Psoas muscle (tissue), 8 donors: ENCODE measurements around the gene TAOK3. TPM values are rescaled to one million over a fixed set of nuclear protein-coding genes. Genes with fewer than 3 reads are reported as not detected.

Experiments
- ATAC-seq, 4 donors: fragments of 200-7000 bp; cut with Tn5 transposase; one replicate each; pipeline ENCODE4 v1.9.1; 2020; ENCODE audit warnings: moderate library complexity in 3 of 4, mild to moderate bottlenecking in 2 of 4
- DNase-seq, 2 donors: peaks; one replicate each; pipeline ENCODE4 v3.0.0-alpha.2; 2020
- H3K27ac ChIP-seq: fragments of 200-600 bp; one replicate; pipeline ENCODE4 v1.8.0; 2022
- H3K27me3 ChIP-seq, 3 donors: fragments of 200-600 bp in 1 of 3; one replicate each; pipeline versions ENCODE4 v1.6.1 to v1.8.0; 2013 to 2022; ENCODE audit warnings: low read length in 2 of 3, mild to moderate bottlenecking in 2 of 3, moderate library complexity in 1 of 3; ENCODE audit not compliant: insufficient read depth in 3 of 3
- H3K36me3 ChIP-seq, 2 donors: fragments of 200-600 bp in 1 of 2; one replicate each; pipeline versions ENCODE4 v1.6.1 to v1.8.0; 2013 to 2022; ENCODE audit warnings: low read depth in 1 of 2, mild to moderate bottlenecking in 1 of 2, moderate library complexity in 1 of 2; ENCODE audit not compliant: insufficient read depth in 1 of 2
- H3K4me1 ChIP-seq: fragments of 200-600 bp; one replicate; pipeline ENCODE4 v1.8.0; 2022
- H3K4me3 ChIP-seq: fragments of 200-600 bp; one replicate; pipeline ENCODE4 v1.8.0; 2022; ENCODE audit warnings: mild to moderate bottlenecking
- H3K9me3 ChIP-seq: fragments of 200-600 bp; one replicate; pipeline ENCODE4 v1.8.0; 2022
- CTCF ChIP-seq: fragments of 200-600 bp; IDR thresholded peaks from one replicate; pipeline ENCODE4 v1.8.0; 2022; ENCODE audit warnings: antibody characterized with exemption
- WGBS, 3 donors: extraction: QIAGEN DNeasy Blood & Tissue Kit; methylation state at CpG; one replicate each; pipeline versions ENCODE4 v1.1.6 to v1.1.7; 2013; 5-methylcytosine and 5-hydroxymethylcytosine counted together
- intact Hi-C, 2 donors: fragments of 100-400 bp; cut with DNase I; formaldehyde crosslinking; loops; one replicate each; pipeline versions ENCODE4 v1.11.0 to v1.14.2; 2022
- polyA plus RNA-seq, 3 donors: library from polyadenylated mRNA; stranded (reverse); fragments of 200-250 nt; gene quantifications; one replicate each; pipeline ENCODE4 v1.2.3, GENCODE V29; 2013
- total RNA-seq, 4 donors: library from RNA; stranded (reverse); fragmentation: NEBNext Ultra II Directional in 2 of 4; extraction: Animal tissue kit (Norgen Biotek cat#: 25700) in 2 of 4; gene quantifications; one replicate each; pipeline versions ENCODE4 v1.2.1 to v1.2.4, GENCODE V29; 2021 to 2023
- donor health status: healthy with polysubstance abuse.
- donor health status: DM: no; HTN: no; CAD: no; lungs with moderate emphysema.
- donor health status: Bipolar disorder and iron deficiency.
- donor health status: healthy.
- donor health status: DM: yes; HTN: yes; CAD: no.
- donor health status: DM: no; HTN: no; CAD: no.
- donor health status: DM: no; HTN: no; CAD: no.
- donor health status: DM: yes; HTN: yes; CAD: no.

TAOK3 gene
- total and polyA plus RNA-seq, 7 donors: 6.5 to 22.2 (median 18.2) TPM

- Histone ChIP-seq H3K9me3 (no peaks in the 10 kb centered on the region), H3K4me1 (peaks cover 11% of the 10 kb centered on the region), H3K36me3 (peaks cover 22 to 99% of the 10 kb centered on the region in 2 donors), H3K27ac (no peak overlapping the region), H3K4me3 (no peak overlapping the region), H3K27me3 (no peaks in the 10 kb centered on the region)
- DNase-seq (no peak), ATAC-seq (no peak)
- intact Hi-C loops: no loop called here
- TF ChIP-seq CTCF: no peak
- 69 to 81% (median 80%) methylated on average over 2 of the region's 2 CpGs for WGBS, 3 donors
These were observed 25.8 kb upstream of the TAOK3 start for GRCh38 chr12:118398524-118398923.

DNA sequence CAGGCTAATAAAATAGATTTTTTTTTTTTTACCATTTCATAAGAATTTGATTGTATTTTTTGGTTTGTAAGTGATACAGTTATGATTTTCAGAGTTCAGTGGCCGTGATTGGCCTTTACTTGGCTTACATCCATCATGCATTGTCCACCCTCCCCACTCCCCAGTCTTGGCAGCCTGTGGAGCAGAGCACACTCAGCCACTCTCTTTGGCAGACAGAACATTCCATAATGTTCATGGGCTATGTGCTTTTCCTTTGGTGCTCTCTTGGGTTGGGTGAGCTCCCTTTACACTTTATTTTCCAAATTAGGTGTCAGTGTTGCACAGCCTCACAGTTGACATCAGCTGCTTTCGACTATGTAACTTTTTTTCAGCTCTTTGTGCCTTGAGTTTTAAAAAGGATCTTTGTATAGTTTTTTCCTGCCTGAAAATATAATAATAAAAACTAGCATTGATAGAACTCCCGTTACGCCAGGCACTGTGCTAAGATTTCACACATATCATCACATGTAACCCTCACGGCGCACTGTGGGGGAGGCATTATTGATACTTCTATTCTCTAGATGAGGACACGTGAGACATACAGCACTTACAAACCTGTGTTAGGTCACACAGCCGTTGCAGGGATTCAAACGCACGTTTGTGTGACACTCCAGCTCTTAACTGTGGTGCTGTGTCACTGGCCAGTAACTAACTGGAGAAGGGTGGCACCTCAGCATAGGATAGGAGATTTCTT is 25.2 kb upstream of the TAOK3 start:
- 75 to 79% (median 78%) methylated on average over 10 of the region's 10 CpGs for WGBS, 3 donors
- Histone ChIP-seq H3K9me3 (no peaks in the 10 kb centered on the region), H3K4me3 (no peak overlapping the region), H3K36me3 (peaks cover 17 to 99% of the 10 kb centered on the region in 2 donors), H3K27ac (no peak overlapping the region), H3K4me1 (peaks cover 12% of the 10 kb centered on the region), H3K27me3 (no peaks in the 10 kb centered on the region)
- no peak for DNase-seq
- TF ChIP-seq CTCF: no peak
- intact Hi-C loops: no loop called here
- ATAC-seq: no peak

DNA sequence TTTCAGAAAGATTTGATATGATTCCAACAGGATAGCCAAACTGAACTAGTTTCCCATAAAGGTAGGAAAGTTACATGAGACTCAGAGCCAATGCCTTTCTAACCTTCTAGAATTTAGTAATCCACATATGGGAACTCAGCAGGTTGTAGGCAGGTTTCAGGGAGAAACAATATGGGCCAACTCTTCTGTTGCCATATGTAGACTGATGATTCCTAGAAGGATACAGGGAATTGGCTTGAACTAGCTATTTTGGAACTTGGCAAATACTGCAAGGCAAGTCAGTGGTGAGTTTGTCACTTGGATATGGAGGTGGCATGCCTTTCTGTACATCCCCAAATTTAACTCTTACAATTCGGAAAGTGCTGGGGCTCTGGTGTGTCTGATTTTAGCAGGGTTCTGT is 19.1 kb upstream of the TAOK3 start:
- Histone ChIP-seq H3K4me1 (peaks cover 8% of the 10 kb centered on the region), H3K27me3 (no peaks in the 10 kb centered on the region), H3K9me3 (no peaks in the 10 kb centered on the region), H3K27ac (no peak overlapping the region), H3K36me3 (peaks cover 15 to 100% of the 10 kb centered on the region in 2 donors), H3K4me3 (no peak overlapping the region)
- intact Hi-C loops: no loop called here
- TF ChIP-seq CTCF: no peak
- DNase-seq (no peak), ATAC-seq (peak in 2 of 4 donors; percentile 19 to 31)
- 87 to 100% (median 90%) methylated on average over 1 of the region's 1 CpG for WGBS, 3 donors

- no peak for TF ChIP-seq CTCF
These were observed 18.7 kb upstream of the TAOK3 start for GRCh38 chr12:118391424-118391823.

More at GRCh38 chr12:118391424-118391823, 18.7 kb upstream of the TAOK3 start:
- Histone ChIP-seq H3K27ac (no peak overlapping the region), H3K4me3 (no peak overlapping the region), H3K4me1 (peaks cover 8% of the 10 kb centered on the region), H3K9me3 (no peaks in the 10 kb centered on the region), H3K36me3 (peaks cover 15 to 100% of the 10 kb centered on the region in 2 donors), H3K27me3 (no peaks in the 10 kb centered on the region)
- 40 to 44% (median 41%) methylated on average over 2 of the region's 2 CpGs for WGBS, 3 donors
- intact Hi-C loops: no loop called here
- DNase-seq (no peak), ATAC-seq (peak in 3 of 4 donors; percentile 49 to 63 (median 53))
